Stimulated activated CD8-positive, alpha-beta memory T cell treated with anti-CD3 and anti-CD28 coated beads, Interleukin-7, amount 100 ng/mL, for 48 hours (primary cell): ENCODE data around the gene DUSP16.
"Not testable (repeated sequence)": the region's sequence is repeated elsewhere in the genome, so short reads cannot be mapped to it uniquely, and the experiment has no call there.

ENCODE experiments used
- DNase-seq, 2 donors: peaks; one replicate each; pipeline ENCODE4 v3.0.0-alpha.2; 2020; ENCODE audit warnings: low read depth in 1 of 2; ENCODE audit errors: extremely low read depth in 1 of 2

DUSP16 gene

DNA sequence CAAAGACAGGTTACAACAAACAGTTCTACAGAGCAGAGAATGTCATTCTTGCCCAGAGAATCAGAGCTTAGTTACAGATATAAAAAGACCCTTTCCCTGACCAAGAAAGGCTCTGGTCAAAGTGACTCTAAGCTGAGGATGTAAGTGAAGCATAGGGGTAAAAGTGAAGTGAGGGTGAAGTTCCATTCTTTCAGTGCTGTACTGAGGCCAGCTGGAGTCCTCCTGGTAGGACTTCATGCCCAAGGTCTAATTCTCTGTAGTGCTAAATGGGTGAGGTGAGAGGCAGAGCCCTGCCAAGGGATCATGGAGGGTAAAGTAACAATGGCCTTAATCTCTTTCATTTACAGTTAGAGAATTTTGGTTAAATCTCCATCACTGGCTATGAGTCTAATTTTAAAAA is 38.5 kb downstream of the DUSP16 start:
- no peak for DNase-seq

- no peak for DNase-seq
Observed at GRCh38 chr12:12523229-12523628, 39.4 kb downstream of the DUSP16 start.

GRCh38 chr12:12522657-12523056 is 40.0 kb downstream of the DUSP16 start:
- DNase-seq, result not testable (repeated sequence)

GRCh38 chr12:12521888-12522287 is 40.8 kb downstream of the DUSP16 start:
- DNase-seq, result no peak

DNA sequence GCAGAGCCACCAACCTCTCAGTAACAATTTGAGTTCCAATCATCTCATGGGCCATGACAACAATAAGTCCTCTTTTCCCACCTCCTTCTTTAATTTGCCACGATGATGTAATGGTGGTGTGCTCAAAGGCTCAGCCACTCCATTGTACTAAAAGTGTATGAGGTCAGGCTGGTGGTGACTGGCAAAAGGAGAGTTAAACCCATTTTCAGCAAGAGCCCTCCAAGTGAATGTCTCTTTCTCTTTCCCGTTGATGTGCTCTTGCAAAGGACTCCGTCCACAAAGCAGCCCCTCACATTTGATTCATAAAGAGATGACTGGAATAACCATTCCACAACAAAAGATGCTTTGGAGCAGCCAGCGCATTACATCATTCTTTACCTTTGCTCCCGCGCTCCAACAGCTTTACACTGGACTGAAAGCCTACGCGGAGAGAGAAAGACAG is 41.6 kb downstream of the DUSP16 start:
- DNase-seq, result no peak

GRCh38 chr12:12520273-12520672 is 42.4 kb downstream of the DUSP16 start:
- no peak for DNase-seq

GRCh38 chr12:12519354-12519998 is 43.2 kb downstream of the DUSP16 start:
- no peak for DNase-seq

DNA sequence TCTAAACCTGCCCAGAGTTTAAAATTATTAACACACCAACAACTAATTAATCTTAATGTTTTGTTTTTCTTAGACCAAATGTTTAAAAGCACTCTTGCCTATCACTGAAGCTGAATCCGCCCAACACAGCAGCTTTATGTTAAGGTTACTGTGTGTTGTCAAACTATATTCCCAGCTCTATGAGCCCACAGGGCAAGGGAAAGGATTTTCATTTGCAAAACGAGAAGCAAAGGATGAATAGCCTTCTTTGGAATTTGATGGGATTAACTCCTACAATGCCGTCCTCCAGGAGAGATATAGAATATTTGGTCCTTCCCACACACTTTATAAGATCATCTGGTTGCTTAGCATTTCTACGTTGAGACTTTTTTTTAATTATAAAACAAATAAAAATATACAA is 43.7 kb downstream of the DUSP16 start:
- no peak for DNase-seq

GRCh38 chr12:12518464-12518845 is 44.2 kb downstream of the DUSP16 start:
- DNase-seq, result no peak

DNA sequence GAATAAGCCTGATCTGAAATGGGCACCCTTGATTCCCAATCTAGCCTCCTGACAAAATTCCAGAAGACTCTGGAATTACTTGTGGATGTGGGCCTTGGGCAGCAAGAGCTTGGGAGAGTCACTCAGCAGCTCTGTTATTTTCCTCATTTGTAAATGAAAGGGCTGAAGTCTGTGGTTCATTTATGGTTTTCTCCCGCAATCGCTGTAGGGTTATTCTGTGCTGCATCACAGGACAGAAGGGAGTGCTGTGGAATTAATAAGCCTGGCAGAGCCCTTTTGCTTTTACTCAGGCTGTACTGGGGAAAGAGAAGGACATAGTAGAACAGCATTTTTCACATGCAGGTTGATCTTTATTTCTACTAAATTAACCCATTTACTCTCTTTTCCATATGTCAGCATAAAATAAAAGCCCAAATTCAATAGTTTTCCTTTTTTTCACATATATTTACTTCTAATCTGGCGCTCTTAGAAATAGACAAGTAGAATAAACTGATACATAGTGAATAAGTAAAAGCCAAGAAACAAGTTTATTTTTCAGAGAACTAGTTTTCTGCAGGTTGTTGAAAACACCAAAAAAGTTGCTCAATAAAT is 49.2 kb downstream of the DUSP16 start:
- no peak for DNase-seq

DNA sequence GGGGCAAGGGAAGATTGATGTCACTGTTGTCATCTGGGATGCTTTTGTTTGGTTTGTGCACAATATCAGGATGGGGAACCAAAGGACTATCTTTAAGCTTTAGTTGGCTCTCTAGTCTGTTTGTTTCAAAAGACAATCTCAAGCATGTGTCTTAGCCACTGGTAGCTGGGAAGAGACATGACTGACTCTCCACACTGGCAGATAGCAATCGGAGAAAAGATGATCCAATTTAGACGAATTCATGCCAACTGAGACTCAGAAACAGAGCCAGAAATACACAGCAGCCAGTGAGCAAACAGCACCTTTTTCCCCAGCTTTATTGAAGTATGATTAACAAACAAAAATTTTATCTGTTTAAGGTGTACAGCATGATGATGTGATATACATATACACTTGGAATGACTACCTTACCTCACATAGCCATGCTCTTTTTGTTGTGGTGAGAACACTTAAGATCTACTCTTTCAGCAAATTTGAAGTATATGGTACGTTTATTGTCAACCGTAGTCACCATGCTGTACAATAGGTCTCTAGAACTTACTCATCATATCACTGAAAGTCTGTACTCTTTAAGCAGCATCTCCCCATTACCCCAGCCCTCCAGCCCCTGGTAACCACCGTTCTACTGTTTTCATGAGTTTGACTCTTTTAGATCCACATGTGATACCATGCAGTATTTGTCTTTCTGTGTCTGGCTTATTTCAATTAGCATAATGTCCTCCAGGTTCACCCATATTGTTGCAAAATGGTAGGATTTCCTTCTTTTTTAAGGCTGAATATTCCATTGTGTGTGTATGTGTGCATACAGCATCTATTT is 50.6 kb downstream of the DUSP16 start:
- DNase-seq, result peak in 1 of 2 donors; percentile 40

DNA sequence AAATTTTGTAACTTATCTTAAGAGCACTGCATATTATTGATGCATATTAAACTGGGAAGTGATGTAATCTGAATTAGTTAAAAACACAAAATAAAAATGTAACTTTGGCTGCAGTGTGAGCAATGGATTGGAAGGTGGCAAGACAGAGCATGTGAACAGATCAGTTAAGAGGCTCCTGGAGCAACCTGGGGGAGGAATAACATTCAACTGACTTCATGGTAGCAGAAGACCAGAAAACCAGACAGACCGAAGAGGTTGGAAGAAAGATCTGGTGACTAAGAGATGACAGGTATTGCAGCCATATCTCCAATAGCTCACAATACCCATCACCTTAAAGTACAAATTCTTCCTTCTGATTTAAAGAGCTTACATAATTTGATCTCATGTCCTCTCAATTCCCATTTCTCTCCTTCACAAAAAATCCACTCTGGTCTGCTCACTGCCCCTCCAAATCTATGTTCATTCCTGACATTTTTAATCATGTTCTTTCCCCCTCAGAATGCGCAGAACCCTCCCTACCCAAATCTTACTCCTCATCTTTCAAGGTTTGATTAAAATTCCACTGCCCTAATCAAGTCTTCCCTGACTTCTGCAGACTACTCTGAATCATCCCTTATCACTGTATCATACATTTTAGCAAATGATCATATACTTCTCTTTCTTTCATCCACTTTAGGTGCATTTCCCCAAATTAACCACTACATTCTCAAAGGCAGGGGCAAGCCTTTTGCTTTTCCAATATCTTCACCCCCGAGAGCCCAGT is 51.5 kb downstream of the DUSP16 start:
- DNase-seq, result no peak

GRCh38 chr12:12510551-12510950 is 52.1 kb downstream of the DUSP16 start:
- no peak for DNase-seq

- DNase-seq, result no peak
Observed at GRCh38 chr12:12510141-12510540, 52.5 kb downstream of the DUSP16 start.

DNA sequence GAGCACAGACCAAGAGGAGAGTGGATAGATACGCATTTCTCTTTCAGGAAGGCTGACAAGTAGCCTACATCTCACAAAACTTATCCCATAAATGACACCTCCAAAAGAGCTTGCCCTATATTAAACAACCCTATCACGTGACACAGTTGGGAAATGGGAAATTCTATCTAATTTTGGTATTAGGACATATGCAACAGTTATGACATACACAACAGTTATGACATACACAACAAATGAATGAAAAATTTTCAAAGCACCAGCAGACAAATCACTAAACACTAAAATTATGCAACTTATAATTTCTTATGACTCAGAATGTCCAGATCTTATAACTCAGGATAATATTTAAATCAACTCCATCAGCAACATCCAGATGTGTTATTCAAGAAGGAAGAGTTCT is 54.1 kb downstream of the DUSP16 start:
- DNase-seq, result no peak

- no peak for DNase-seq
Observed at GRCh38 chr12:12507121-12507520, 55.5 kb downstream of the DUSP16 start.

GRCh38 chr12:12506496-12506890 is 56.2 kb downstream of the DUSP16 start:
- DNase-seq, result no peak

DNA sequence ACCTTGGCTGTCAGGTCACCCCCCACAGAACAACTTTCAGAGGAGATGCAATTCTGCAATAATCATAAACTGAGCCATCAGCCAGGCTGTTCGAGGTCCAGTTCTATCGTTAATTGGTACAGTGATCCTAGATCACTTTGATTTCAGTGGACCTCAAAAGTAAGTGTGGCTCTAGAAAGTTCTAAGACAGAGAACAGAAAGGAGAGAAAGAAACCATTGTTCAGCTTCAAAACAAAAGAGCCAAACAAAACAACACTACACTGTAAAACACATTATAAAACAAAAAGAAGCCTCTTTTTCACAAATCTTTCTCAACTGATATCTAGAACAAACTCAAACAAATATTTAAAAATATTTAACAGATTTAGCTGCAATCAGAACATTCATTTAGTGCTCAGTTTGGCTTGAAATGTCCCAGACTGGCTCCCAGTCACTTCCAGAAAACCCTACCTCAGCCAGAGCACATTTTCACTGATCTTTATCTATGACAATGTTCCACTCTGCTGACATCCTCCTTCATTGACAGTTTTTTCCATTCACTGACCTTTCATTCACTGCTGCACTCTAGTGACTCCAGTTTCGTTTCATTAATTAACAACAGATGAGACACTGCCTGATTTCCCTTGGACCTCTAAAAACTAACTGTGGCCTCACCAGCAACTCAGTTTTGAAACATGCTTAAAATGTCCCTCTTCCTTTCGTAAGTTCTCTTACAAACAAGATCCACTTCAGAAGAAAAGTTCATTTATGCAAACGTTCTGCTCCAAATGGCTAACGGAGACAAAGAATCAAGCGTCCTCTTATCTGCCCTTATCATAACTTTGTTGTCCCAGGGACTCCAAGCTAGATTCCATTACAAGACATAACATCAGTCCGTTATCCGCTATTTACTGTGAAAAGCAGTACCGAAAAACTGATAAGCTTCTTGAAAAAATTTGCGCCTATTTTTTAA is 56.8 kb downstream of the DUSP16 start:
- DNase-seq, result no peak

- no peak for DNase-seq
Observed at GRCh38 chr12:12503384-12504078, 59.1 kb downstream of the DUSP16 start.

DNA sequence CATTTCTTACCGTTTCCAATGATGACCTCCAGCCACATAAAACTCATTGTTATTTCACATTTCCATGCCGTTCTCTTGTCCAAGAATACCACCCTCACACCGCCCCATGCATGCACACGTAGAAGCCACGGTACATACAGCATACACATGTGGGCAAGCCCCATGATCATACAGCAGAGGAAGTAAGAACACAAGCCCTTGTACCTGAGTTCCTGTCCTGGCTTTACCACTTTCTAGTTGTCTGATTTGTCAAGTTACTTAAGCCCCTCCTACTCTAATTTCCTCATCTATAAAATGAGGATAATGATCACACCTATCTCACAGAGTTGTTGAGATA is 59.9 kb downstream of the DUSP16 start:
- DNase-seq, result no peak
